GM18951 (cell line): ENCODE data around the gene CCL20.

Experiments
- POLR2A ChIP-seq: IDR thresholded peaks from 4 replicates; pipeline ENCODE4 v1.6.1; 2011; ENCODE audit warnings: mild to moderate bottlenecking; ENCODE audit not compliant: insufficient read length, insufficient read depth; ENCODE audit errors: extremely low read depth
- in situ Hi-C: fragments of 300-500 bp; cut with MboI; formaldehyde crosslinking; loops from one replicate; pipeline ENCODE4 v1.12.0; 2022; ENCODE audit warnings: low sequenced_read_pairs, mixed read lengths, inconsistent platforms; ENCODE audit not compliant: unreplicated experiment

CCL20 gene

GRCh38 chr2:227860221-227860641 lies 46.6 kb downstream of the CCL20 start:
- in situ Hi-C loops = no loop called here

GRCh38 chr2:227861011-227861410 lies 47.4 kb downstream of the CCL20 start:
- in situ Hi-C loops = no loop called here
- TF ChIP-seq POLR2A = no peak

More at GRCh38 chr2:227860221-227860641, 46.6 kb downstream of the CCL20 start:
- no peak for TF ChIP-seq POLR2A

GRCh38 chr2:227862227-227862740 lies 48.6 kb downstream of the CCL20 start:
- in situ Hi-C loops = no loop called here
- no peak for TF ChIP-seq POLR2A

- in situ Hi-C loops = no loop called here
- no peak for TF ChIP-seq POLR2A
Measured at GRCh38 chr2:227862741-227863588, 49.3 kb downstream of the CCL20 start.

- in situ Hi-C loops = no loop called here
- TF ChIP-seq POLR2A = no peak
Measured at GRCh38 chr2:227864161-227864756, 50.6 kb downstream of the CCL20 start.

GRCh38 chr2:227865291-227865690 lies 51.6 kb downstream of the CCL20 start:
- no peak for TF ChIP-seq POLR2A
- in situ Hi-C loops = no loop called here
